Measurements from ENCODE around the gene TMPRSS3.

TMPRSS3 gene

GRCh38 chr21:42370894-42371654 lies 24.8 kb downstream of the TMPRSS3 start:
- DNase-seq = no peak

GRCh38 chr21:42369821-42370220 lies 26.0 kb downstream of the TMPRSS3 start:
- no peak for DNase-seq

DNA sequence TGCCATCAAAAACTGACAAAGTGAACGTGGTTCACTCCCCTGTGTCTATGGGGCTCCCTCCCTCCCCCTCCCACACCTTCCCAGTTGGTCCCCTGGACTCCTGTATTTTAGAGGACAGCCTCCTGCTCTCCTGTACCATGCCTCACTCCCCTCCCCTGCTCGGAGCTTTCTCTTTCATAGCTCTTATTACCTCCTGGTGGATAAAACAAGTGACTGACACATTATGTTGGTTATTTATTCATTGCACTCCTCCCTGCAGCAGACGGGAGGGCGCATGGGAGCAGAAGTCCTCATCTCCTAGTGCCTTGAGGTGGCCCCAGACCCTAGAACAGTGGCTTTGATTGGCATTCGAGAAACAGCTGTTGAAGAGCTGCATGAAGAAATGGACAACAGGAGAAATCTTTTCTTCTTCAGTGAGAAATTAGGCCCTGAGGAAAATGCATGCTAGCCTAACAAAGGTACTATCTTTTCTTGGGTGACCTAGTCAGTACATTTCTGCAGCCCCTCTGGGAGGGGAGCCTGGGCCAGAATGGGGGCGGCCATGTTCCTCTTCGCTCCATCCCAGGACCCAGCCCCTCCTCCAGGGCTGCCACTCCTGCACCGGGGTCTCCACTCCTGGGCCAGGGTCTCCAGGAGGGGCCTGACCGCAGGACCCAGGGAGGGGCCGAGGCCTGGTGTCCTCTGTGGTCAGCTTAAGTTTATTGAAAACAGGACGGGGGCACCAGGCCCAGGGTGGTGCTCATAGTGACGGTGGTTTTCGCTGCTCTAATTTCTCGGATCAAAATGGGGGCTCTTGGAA lies 28.3 kb downstream of the TMPRSS3 start:
- DNase-seq = no peak

DNA sequence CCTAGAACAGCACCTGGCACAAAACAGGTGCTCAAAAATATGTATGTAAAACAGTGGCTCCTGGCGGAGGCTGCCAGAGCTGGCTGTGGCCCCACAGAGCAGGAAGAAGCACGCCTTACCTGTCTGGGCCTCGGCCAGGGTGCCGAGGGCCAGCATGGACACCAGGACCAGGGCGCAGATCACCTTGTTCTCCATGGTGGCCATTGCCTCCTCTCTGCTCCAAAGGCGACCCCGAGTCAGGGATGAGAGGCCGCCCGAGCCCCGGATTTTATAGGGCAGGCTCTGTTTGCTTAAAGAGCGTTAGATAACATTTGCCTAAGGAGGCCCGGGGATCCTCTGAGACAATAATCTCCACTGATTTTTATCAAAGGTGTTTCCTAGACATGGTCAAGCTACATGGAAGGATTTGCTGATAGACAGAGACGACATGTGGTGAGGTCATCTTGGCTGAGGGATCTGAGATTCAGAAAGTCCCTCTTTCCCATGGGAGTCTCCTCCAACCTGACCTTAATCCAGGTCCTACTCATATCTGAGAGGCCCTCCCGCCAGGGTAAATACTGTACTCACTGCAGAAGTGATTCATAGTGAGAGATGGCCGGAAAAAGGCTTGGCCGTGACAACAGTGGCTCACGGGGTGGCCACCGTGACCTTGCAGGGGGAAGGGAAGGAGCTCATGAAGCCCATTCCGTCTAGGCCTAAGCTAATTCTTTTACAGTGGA lies 29.4 kb downstream of the TMPRSS3 start, which contains the start of gene TFF1:
Gene TFF1, minus strand, starts transcription at position 244 of the 719 bp plus-strand sequence. Its CDS starts 40 bp downstream, at position 204.
- DNase-seq = no peak

- DNase-seq = no peak
These were observed 30.1 kb downstream of the TMPRSS3 start for GRCh38 chr21:42365770-42366169.

DNA sequence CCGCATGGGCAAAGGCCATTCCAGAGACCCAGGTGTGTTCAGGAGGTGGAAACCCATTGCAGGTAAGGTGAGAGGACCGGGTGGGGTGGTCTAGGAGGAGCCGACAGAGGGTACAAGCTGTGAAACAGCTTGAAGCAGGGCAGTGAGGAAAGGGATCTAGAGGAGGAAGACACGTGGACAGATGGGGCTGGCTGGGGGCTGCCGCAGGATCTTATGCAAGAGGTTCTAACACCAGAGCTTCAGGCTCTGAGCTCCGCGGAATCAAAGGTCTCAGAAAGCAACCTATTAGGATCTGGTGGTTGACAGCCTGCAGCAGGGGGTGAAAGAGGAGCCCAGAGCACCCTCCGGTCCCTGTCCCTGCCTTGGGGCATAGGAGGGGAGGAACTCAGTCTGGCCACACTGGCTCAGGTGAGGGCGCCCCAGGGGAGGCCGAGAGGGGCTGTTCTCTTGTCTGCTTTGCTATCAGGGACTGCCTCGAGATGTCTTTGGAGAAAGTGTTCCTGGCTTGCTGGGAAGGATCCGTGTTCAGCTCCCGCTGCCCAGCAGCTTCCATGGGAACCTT lies 31.5 kb downstream of the TMPRSS3 start:
- no peak for DNase-seq

GRCh38 chr21:42363312-42363711 lies 32.5 kb downstream of the TMPRSS3 start:
- no peak for DNase-seq

DNA sequence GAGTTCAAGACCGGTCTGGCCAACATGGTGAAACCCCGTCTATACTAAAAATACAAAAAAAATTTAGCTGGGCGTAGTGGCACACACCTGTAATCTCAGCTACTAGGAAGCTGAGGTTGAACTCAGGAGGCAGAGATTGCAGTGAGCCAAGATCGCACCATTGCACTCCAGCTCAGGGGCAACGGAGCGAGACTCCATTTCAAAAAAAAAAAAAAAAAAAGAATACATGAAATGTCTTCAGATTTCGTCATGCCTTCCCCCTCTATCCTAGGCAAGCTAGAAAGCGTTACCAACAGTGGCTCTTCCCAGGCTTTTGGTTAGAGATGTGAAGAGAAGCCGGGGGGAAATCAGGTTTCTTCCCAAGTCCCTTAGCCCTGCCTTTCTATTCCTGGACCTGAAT lies 33.2 kb downstream of the TMPRSS3 start:
- no peak for DNase-seq

- DNase-seq = no peak
These were observed 33.7 kb downstream of the TMPRSS3 start for GRCh38 chr21:42362198-42362597.

DNA sequence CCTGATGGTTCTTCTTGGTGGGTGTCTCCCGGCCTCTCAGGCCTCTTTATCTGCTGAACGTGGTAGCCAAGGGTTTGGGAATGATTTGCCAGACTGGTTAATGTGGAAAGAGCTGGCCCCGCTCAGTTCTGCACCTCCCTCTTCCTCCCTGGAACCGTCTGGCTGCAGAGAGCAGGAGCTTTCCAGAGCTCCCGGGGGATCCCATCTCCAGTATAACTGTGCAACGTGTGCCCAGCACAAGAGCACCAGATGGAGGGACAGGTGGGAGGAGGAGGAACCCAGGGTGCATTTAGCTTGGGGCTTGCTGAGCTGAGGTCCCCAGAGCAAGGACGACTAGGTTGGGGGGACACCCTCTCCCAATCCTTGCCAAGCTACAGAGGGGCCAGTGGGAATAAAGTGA lies 34.6 kb downstream of the TMPRSS3 start:
- DNase-seq = no peak

- DNase-seq = no peak
These were observed 35.5 kb downstream of the TMPRSS3 start for GRCh38 chr21:42360317-42360716.

DNA sequence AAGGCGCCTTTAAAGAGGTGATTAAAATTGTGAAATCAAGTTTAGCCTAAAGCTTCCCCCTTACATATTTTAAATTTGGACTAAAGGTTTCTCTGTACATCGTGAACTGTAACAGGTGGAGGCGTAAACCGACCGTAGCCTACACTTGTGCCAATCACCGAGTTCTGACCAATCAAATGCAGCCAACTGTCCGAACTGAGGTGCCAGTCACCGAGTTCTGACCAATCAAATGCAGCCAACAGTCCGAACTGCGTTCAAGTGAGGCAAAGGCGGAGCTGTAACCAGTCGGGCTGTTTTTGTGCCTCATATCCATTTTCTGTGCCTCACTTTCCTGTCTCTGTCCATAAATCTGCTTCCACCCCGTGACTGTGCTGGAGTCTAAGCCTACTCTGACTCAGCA lies 36.9 kb downstream of the TMPRSS3 start:
- no peak for DNase-seq

DNA sequence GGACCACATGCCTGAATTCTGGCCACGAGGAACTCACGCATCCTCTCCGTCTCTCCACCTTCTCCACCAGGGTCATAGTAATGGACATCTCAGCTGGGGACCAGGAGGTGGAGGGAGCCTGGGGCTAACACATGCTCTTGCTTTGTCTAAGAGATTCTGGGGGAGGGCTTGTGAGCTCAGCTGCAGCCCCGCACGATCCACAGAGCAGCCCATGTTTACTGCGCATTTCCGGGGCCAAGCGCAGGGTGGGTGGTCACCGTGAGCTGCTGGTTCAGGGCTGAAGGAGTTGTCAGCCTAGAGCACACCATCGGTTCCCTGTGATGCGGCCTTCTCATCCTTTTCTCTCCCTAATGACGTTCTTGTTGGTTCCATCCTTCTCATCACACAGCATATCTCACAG lies 37.6 kb downstream of the TMPRSS3 start:
- no peak for DNase-seq

GRCh38 chr21:42357307-42357706 lies 38.5 kb downstream of the TMPRSS3 start:
- no peak for DNase-seq

GRCh38 chr21:42356650-42357049 lies 39.2 kb downstream of the TMPRSS3 start:
- no peak for DNase-seq

DNA sequence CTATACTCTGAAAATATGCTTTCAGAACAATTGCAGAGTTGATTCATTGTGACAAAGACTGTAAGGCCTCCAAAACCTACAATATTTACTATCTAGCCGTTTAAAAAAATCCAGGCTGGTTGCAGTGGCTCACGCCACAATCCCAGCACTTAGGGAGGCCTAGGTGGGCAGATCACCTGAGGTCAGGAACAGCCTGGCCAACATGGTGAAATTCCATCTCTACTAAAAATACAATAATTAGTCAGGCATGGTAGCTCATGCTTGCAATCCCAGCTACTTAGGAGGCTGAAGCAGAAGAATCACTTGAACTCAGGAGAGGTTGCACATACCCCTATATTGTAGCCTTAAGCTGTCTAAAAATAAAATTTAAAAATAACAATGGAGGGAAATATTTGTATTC lies 39.8 kb downstream of the TMPRSS3 start:
- no peak for DNase-seq

- DNase-seq = no peak
These were observed 42.2 kb downstream of the TMPRSS3 start for GRCh38 chr21:42353623-42354022.

- DNase-seq = peak; percentile 4
These were observed 43.3 kb downstream of the TMPRSS3 start for GRCh38 chr21:42352441-42353095.

- DNase-seq = peak; percentile 2
These were observed 44.0 kb downstream of the TMPRSS3 start for GRCh38 chr21:42351626-42352440.

DNA sequence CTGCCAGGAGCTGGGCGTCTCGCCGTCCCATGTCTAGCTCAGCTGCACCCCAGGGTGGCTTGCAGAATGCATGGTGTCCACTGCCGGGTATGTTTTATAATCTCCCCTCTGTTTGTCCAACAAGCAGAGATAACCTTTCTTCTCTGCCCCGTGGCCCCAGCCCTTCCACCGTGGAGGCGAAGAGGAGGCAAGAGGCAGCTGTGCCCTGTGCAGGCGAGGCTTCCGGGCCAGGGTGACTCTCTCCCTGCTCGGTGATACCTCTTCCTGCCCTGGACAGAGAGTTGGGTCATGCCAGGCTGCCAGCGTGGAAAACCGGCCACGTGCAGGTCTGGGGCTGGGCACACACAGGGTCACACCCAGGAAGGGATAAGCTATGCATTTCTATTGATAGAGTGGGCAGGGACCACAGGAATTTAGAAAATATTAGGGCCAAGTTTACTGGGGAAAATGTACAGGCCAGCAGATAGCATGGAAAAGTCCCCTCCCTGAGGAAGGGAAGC lies 44.9 kb downstream of the TMPRSS3 start, which contains the start of gene TFF2:
Gene TFF2, minus strand, starts transcription at position 68 of the 500 bp plus-strand sequence. Its CDS starts 37 bp downstream, at position 31.
- DNase-seq = peak; percentile 6

DNA sequence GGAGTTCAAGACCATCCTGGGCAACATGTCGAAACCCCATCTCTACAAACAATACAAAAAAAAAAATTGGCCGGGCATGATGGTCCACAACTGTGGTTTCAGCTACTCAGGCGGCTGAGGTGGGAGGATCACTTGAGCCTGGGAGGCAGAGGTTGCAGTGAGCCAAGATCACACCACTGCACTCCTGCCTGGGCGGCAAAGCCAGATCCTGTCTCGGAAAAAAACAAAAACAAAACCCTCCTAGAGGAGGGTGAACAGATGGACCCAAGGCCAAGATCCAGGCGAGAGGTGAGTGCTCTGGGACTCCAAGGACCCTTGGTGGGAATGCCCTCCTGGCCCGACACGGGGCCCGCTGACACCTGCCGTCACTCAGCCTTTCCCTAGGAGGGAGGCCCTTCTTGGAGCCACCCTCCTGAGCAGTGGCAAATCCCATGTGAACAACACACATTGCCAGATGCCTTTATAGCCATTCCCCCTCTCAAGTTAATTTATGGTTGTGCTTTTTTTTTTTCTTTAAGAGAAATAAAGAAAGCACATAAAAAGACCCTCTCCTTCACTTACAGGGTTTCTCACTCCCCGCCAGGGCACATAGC lies 45.4 kb downstream of the TMPRSS3 start:
- peak; percentile 12 for DNase-seq
